Neuronal stem cell (in vitro differentiated cells): ENCODE measurements around the gene NSMCE1.

Source experiments
- DNase-seq: peaks from one replicate; pipeline ENCODE4 v3.0.0-alpha.2; 2013; ENCODE audit warnings: low spot score
- H2AFZ ChIP-seq: one replicate; pipeline ENCODE4 v1.6.1; 2013; ENCODE audit warnings: mild to moderate bottlenecking, low read length, inconsistent platforms
- H2AK5ac ChIP-seq: 2 replicates; pipeline ENCODE4 v1.6.1; 2013; ENCODE audit warnings: low read depth, mild to moderate bottlenecking, inconsistent platforms, low read length, moderate library complexity, mixed read lengths
- H2BK120ac ChIP-seq: 2 replicates; pipeline ENCODE4 v1.6.1; 2013; ENCODE audit warnings: low read depth, mild to moderate bottlenecking, inconsistent platforms, low read length, moderate library complexity, mixed read lengths
- H2BK12ac ChIP-seq: one replicate; pipeline ENCODE4 v1.6.1; 2013; ENCODE audit warnings: low read length, inconsistent platforms
- H2BK15ac ChIP-seq: 2 replicates; pipeline ENCODE4 v1.6.1; 2013; ENCODE audit warnings: mild to moderate bottlenecking, low read length, inconsistent platforms, mixed read lengths
- H2BK5ac ChIP-seq: one replicate; pipeline ENCODE4 v1.6.1; 2013; ENCODE audit warnings: inconsistent platforms, mild to moderate bottlenecking, low read length, moderate library complexity
- H3K14ac ChIP-seq: one replicate; pipeline ENCODE4 v1.6.1; 2013; ENCODE audit warnings: low read length, inconsistent platforms
- H3K18ac ChIP-seq: 2 replicates; pipeline ENCODE4 v1.6.1; 2013; ENCODE audit warnings: low read length, inconsistent platforms
- H3K23ac ChIP-seq: 2 replicates; pipeline ENCODE4 v1.6.1; 2013; ENCODE audit warnings: low read depth, mild to moderate bottlenecking, mixed read lengths, low read length, inconsistent platforms; ENCODE audit not compliant: poor library complexity
- H3K27ac ChIP-seq: replicated peaks from 3 replicates; pipeline ENCODE4 v1.5.1; 2013; ENCODE audit warnings: low read length, inconsistent platforms
- H3K27me3 ChIP-seq, 3 experiments: 2 replicates each; pipeline ENCODE4 v1.6.1; 2013; ENCODE audit warnings: low read length in 3 of 3, mild to moderate bottlenecking in 2 of 3, inconsistent platforms in 1 of 3, low read depth in 1 of 3, mixed read lengths in 1 of 3, moderate library complexity in 1 of 3; ENCODE audit not compliant: control insufficient read depth in 3 of 3, insufficient read depth in 3 of 3
- H3K36me3 ChIP-seq, 2 donors: replicated peaks in 1 of 2; 2 replicates each; pipeline ENCODE4 v1.6.1; 2013; ENCODE audit warnings: low read length in 2 of 2; ENCODE audit not compliant: control insufficient read depth in 2 of 2, insufficient read depth in 2 of 2
- H3K4ac ChIP-seq: 2 replicates; pipeline ENCODE4 v1.6.1; 2013; ENCODE audit warnings: inconsistent platforms, mild to moderate bottlenecking, low read length, moderate library complexity
- H3K4me1 ChIP-seq, 2 donors: 1 replicate in 1 of 2; 2 replicates in 1 of 2; pipeline ENCODE4 v1.6.1; 2013; ENCODE audit warnings: low read length in 2 of 2, low read depth in 1 of 2; ENCODE audit not compliant: control insufficient read depth in 2 of 2, insufficient read depth in 1 of 2
- H3K4me2 ChIP-seq: one replicate; pipeline ENCODE4 v1.6.1; 2013; ENCODE audit warnings: mild to moderate bottlenecking, low read length, inconsistent platforms; ENCODE audit not compliant: insufficient read depth, poor library complexity, severe bottlenecking
- H3K4me3 ChIP-seq, 2 donors: 2 replicates each; pipeline ENCODE4 v1.5.1; 2013; ENCODE audit warnings: low read length in 2 of 2, mild to moderate bottlenecking in 2 of 2, inconsistent platforms in 1 of 2, moderate library complexity in 1 of 2
- H3K79me1 ChIP-seq: one replicate; pipeline ENCODE4 v1.6.1; 2013; ENCODE audit warnings: low read depth, mild to moderate bottlenecking, inconsistent platforms, low read length, moderate library complexity
- H3K9ac ChIP-seq: one replicate; pipeline ENCODE4 v1.6.1; 2013; ENCODE audit warnings: mild to moderate bottlenecking, low read depth, low read length, inconsistent platforms; ENCODE audit not compliant: poor library complexity
- H3K9me3 ChIP-seq, 2 donors: replicated peaks in 1 of 2; 2 replicates each; pipeline versions ENCODE3 to v1.6.1; 2013; ENCODE audit warnings: low read length in 2 of 2, mild to moderate bottlenecking in 2 of 2, inconsistent platforms in 1 of 2, low read depth in 1 of 2, mixed read lengths in 1 of 2, moderate library complexity in 1 of 2; ENCODE audit not compliant: control insufficient read depth in 2 of 2, insufficient read depth in 1 of 2
- H4K8ac ChIP-seq: one replicate; pipeline ENCODE4 v1.6.1; 2013; ENCODE audit warnings: low read depth, mild to moderate bottlenecking, inconsistent platforms, low read length, moderate library complexity
- H4K91ac ChIP-seq: one replicate; pipeline ENCODE4 v1.6.1; 2013; ENCODE audit warnings: low read length, low read depth, mild to moderate bottlenecking, inconsistent platforms; ENCODE audit not compliant: poor library complexity
- WGBS, 2 donors: extraction: QIAGEN DNeasy Blood & Tissue Kit; methylation state at CpG; one replicate each; pipeline ENCODE4 v1.1.7; 2013; ENCODE audit warnings: missing lambda C conversion rate in 2 of 2, mixed read lengths in 1 of 2; ENCODE audit not compliant: insufficient read length in 2 of 2, insufficient replicate concordance in 1 of 2; ENCODE audit errors: extremely low coverage in 2 of 2; 5-methylcytosine and 5-hydroxymethylcytosine counted together

The NSMCE1 gene

DNA sequence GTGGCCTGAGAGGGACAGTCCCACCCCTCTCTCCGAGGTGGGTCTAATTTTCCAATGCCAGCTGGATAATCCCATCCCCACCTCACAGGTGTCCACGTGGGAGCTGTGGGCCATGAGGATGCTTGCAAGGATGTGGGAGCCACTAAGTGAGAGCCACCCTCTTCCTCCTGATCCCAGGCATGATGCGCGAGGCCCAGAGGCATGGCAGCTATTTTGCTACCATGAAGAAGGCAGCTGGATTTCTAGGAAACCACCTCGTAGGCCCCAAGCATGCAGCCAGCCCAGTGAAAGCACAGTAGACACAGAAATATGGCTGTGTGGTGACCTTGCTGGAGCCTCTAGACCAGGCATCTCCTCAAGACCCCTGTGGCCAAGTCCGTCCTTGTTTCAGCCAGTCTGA lies 44.9 kb downstream of the NSMCE1 start:
- no peak overlapping the region for H3K23ac ChIP-seq
- no peak overlapping the region for H3K18ac ChIP-seq
- no peak overlapping the region for H2BK15ac ChIP-seq
- H3K14ac ChIP-seq, result no peak overlapping the region
- H3K4me1 ChIP-seq, result no peaks in the 10 kb centered on the region
- H3K4me2 ChIP-seq, result no peak overlapping the region
- H3K36me3 ChIP-seq, result peaks cover 13 to 37% of the 10 kb centered on the region in 2 donors
- no peak for DNase-seq
- H3K79me1 ChIP-seq, result no peaks in the 10 kb centered on the region
- peak overlapping the region; percentile 47 for H3K9ac ChIP-seq
- peak overlapping the region; percentile 26 for H2AK5ac ChIP-seq
- H2BK12ac ChIP-seq, result no peak overlapping the region
- H3K9me3 ChIP-seq, result no peaks in the 10 kb centered on the region
- H2AFZ ChIP-seq, result no peak overlapping the region
- no peak overlapping the region for H2BK5ac ChIP-seq
- WGBS, 2 donors, result no CpG with 5 or more reads among the region's 6 CpGs
- no peak overlapping the region for H4K91ac ChIP-seq
- no peak overlapping the region for H3K27ac ChIP-seq
- H3K4me3 ChIP-seq, result no peak overlapping the region
- no peaks in the 10 kb centered on the region for H3K27me3 ChIP-seq
- H3K4ac ChIP-seq, result no peak overlapping the region
- H4K8ac ChIP-seq, result no peak overlapping the region
- H2BK120ac ChIP-seq, result no peak overlapping the region

DNA sequence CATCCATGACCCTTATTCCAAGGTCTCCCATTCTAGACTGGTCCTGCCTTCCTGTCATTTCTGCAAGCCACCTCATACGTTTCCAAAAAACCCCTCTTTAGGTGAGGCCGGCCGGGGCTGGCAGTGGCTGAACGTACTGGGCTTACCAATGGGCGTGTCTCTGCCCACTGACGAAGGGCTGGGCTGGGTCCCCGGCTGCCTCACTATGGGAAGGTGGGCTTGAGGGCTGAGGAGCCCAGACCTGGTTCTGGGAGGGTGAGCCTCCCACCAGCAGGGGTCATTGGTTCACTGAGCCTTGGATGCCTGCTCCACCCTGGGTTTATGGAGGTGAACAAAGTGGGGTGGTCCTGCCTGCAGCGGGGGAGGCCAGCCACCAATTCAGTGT lies 45.4 kb downstream of the NSMCE1 start:
- no peak overlapping the region for H2AFZ ChIP-seq
- no peak overlapping the region for H3K27ac ChIP-seq
- no peak overlapping the region for H2BK5ac ChIP-seq
- H2BK120ac ChIP-seq, result no peak overlapping the region
- H2BK12ac ChIP-seq, result no peak overlapping the region
- no peak for DNase-seq
- H4K8ac ChIP-seq, result no peak overlapping the region
- H4K91ac ChIP-seq, result no peak overlapping the region
- H3K18ac ChIP-seq, result peak overlapping the region; percentile 35
- H3K9ac ChIP-seq, result no peak overlapping the region
- no peaks in the 10 kb centered on the region for H3K9me3 ChIP-seq
- no peak overlapping the region for H2BK15ac ChIP-seq
- H2AK5ac ChIP-seq, result no peak overlapping the region
- no CpG with 5 or more reads among the region's 8 CpGs for WGBS, 2 donors
- no peaks in the 10 kb centered on the region for H3K27me3 ChIP-seq
- H3K4me1 ChIP-seq, result no peaks in the 10 kb centered on the region
- H3K4me3 ChIP-seq, result no peak overlapping the region
- H3K36me3 ChIP-seq, result peaks cover 14 to 38% of the 10 kb centered on the region in 2 donors
- H3K23ac ChIP-seq, result no peak overlapping the region
- no peak overlapping the region for H3K14ac ChIP-seq
- H3K4ac ChIP-seq, result no peak overlapping the region
- H3K79me1 ChIP-seq, result no peaks in the 10 kb centered on the region
- no peak overlapping the region for H3K4me2 ChIP-seq

DNA sequence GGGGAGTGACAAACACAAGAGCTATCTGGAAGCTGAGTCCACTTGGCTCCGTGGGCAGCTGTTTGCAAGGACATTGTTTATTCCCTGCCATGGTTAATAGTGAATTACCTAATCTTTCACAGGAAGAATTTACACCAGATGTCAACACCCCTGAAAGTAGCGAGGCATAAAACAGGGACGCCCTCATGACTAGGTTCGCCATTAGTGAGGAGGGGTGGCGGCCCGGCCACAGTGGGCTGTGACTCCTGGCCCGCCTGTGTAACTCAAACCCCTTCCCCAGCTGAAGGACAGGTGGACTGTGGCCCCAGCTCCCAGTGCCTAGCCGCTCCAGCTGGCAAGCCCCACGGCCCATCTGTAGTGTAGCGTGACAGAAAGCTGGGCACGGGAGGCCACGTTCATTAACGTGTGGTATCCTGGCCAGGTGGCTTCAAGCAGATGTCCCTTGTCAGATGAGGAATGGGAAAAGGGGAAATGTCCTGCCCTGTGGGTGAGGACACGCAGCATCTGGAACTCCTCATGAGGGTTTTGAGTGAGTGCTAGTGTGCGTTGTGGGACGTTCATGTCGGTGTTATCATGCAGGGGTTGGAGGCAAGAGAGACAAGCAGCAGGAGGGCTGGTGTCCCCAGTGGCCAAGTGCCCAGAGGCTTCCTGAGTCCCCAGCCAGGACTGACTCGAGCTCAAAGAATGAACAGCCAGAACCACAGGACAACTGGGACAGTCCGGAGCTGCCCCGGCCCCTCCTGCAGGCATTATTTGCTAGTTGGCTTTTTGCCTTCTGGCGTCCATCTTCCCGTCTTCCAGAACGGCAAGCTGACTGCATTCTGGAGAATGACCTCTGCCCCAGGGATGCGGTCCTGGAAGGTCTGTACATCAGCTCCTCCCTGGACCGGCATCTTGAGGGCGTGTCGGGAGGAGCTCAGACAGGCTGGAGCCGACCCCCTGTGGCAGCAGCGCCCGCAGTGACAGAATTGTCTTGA lies 46.0 kb downstream of the NSMCE1 start:
- H3K18ac ChIP-seq, result no peak overlapping the region
- no peaks in the 10 kb centered on the region for H3K79me1 ChIP-seq
- H3K4me1 ChIP-seq, result no peaks in the 10 kb centered on the region
- H4K8ac ChIP-seq, result no peak overlapping the region
- H2BK15ac ChIP-seq, result no peak overlapping the region
- H3K4me2 ChIP-seq, result no peak overlapping the region
- no peak overlapping the region for H4K91ac ChIP-seq
- H2AK5ac ChIP-seq, result no peak overlapping the region
- peaks cover 11 to 38% of the 10 kb centered on the region in 2 donors for H3K36me3 ChIP-seq
- no peak overlapping the region for H2BK120ac ChIP-seq
- no peak overlapping the region for H3K4ac ChIP-seq
- no peaks in the 10 kb centered on the region for H3K9me3 ChIP-seq
- H3K27me3 ChIP-seq, result no peaks in the 10 kb centered on the region
- H3K14ac ChIP-seq, result no peak overlapping the region
- no peak overlapping the region for H2AFZ ChIP-seq
- peak overlapping the region in 1 of 2 donors; percentile 42 for H3K4me3 ChIP-seq
- H2BK5ac ChIP-seq, result no peak overlapping the region
- no peak overlapping the region for H3K9ac ChIP-seq
- H3K27ac ChIP-seq, result no peak overlapping the region
- WGBS, 2 donors, result no CpG with 5 or more reads among the region's 30 CpGs
- H2BK12ac ChIP-seq, result no peak overlapping the region
- H3K23ac ChIP-seq, result no peak overlapping the region
- no peak for DNase-seq

DNA sequence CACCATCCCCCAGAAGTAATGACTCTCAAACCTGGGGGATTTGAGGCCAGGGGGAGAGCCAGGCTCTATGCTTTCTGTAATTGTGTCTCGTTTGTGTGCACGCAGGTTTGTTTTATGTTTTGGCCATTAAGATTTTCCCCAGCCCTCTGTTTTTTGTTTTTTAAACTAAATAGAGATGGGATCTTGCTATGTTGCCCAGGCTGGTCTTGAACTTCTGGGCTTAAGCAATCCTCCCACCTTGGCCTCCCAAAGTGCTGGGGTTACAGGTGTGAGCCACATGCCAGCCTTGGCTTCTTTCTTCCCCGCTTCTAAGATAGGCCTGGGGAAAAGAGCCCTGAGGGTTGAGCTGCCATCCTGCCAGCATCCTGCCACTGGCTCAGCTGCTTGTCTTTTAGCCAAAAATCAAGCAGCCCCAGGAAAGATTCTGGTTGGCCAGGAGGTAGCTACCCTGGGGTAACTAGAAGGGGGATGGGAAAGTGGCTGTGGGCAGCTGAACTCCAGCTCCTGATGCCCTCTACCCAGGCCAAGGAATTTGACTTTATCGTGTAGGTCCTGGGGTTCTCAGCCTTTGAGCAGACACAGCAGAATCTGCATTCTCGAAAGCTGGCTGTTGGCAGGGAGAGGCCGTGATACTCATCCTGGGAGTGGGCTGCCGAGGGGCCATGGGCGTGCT lies 46.9 kb downstream of the NSMCE1 start:
- H3K18ac ChIP-seq, result no peak overlapping the region
- H3K9me3 ChIP-seq, result no peaks in the 10 kb centered on the region
- H2BK15ac ChIP-seq, result no peak overlapping the region
- no peak overlapping the region for H3K23ac ChIP-seq
- no peak overlapping the region for H3K4me3 ChIP-seq
- H2AFZ ChIP-seq, result no peak overlapping the region
- H3K27me3 ChIP-seq, result no peaks in the 10 kb centered on the region
- no peak overlapping the region for H3K27ac ChIP-seq
- no CpG with 5 or more reads among the region's 8 CpGs for WGBS, 2 donors
- H4K91ac ChIP-seq, result no peak overlapping the region
- DNase-seq, result no peak
- no peak overlapping the region for H4K8ac ChIP-seq
- H3K79me1 ChIP-seq, result no peaks in the 10 kb centered on the region
- H3K4me1 ChIP-seq, result peaks cover 0 to 2% of the 10 kb centered on the region in 2 donors
- no peak overlapping the region for H3K4ac ChIP-seq
- H2BK120ac ChIP-seq, result no peak overlapping the region
- no peak overlapping the region for H3K9ac ChIP-seq
- no peak overlapping the region for H3K14ac ChIP-seq
- no peak overlapping the region for H2BK12ac ChIP-seq
- H3K4me2 ChIP-seq, result no peak overlapping the region
- H3K36me3 ChIP-seq, result peaks cover 10 to 39% of the 10 kb centered on the region in 2 donors
- H2AK5ac ChIP-seq, result no peak overlapping the region
- no peak overlapping the region for H2BK5ac ChIP-seq
